ENCODE results near the gene RTF1.

RTF1 gene

GRCh38 chr15:41408234-41408641, 8.7 kb upstream of the RTF1 start:
- Histone ChIP-seq H3K27me3 (ENCODE audit: insufficient read depth, low read length) (no peaks in the 10 kb centered on the region), H2AFZ (ENCODE audit: low read length) (no peak overlapping the region), H3K4me2 (ENCODE audit: low read length) (no peak overlapping the region), H3K4me3 (ENCODE audit: low read depth, low read length, poor library complexity, severe bottlenecking) (no peak overlapping the region), H4K20me1 (ENCODE audit: insufficient read depth, low read length) (no peaks in the 10 kb centered on the region), H3K79me2 (ENCODE audit: insufficient read depth, low read length) (no peaks in the 10 kb centered on the region), H3K9me3 (ENCODE audit: low read length) (no peaks in the 10 kb centered on the region), H3K36me3 (ENCODE audit: insufficient read depth, low read length) (no peaks in the 10 kb centered on the region), H3K9me2 (ENCODE audit: low read depth, low read length) (no peaks in the 10 kb centered on the region), H3K9ac (ENCODE audit: low read length) (no peak overlapping the region), H3F3A (ENCODE audit: insufficient read depth, low read length) (no peaks in the 10 kb centered on the region), H3K4me1 (ENCODE audit: insufficient read depth, low read length, severe bottlenecking) (peaks cover 13% of the 10 kb centered on the region), H3K27ac (ENCODE audit: low read depth, low read length, poor library complexity, severe bottlenecking) (no peak overlapping the region)
- TF ChIP-seq EZH2 (IDR thresholded peaks at IDR 0.05; ENCODE audit: borderline replicate concordance, low read length) = no peak
- no peak for TF ChIP-seq CTCF (IDR thresholded peaks at IDR 0.05; ENCODE audit: low read length)

- H3K9ac ChIP-seq (ENCODE audit: low read length) = no peak overlapping the region
- TF ChIP-seq EZH2 (IDR thresholded peaks at IDR 0.05; ENCODE audit: borderline replicate concordance, low read length) (no peak), CTCF (IDR thresholded peaks at IDR 0.05; ENCODE audit: low read length) (no peak)
- peaks cover 14% of the 10 kb centered on the region for H3K4me1 ChIP-seq (ENCODE audit: insufficient read depth, low read length, severe bottlenecking)
- H3K4me3 ChIP-seq (ENCODE audit: low read depth, low read length, poor library complexity, severe bottlenecking) = no peak overlapping the region
- no peaks in the 10 kb centered on the region for H4K20me1 ChIP-seq (ENCODE audit: insufficient read depth, low read length)
- no peaks in the 10 kb centered on the region for H3F3A ChIP-seq (ENCODE audit: insufficient read depth, low read length)
- H3K9me3 ChIP-seq (ENCODE audit: low read length) = no peaks in the 10 kb centered on the region
- no peaks in the 10 kb centered on the region for H3K36me3 ChIP-seq (ENCODE audit: insufficient read depth, low read length)
- H2AFZ ChIP-seq (ENCODE audit: low read length) = no peak overlapping the region
- H3K4me2 ChIP-seq (ENCODE audit: low read length) = no peak overlapping the region
- H3K9me2 ChIP-seq (ENCODE audit: low read depth, low read length) = no peaks in the 10 kb centered on the region
- no peaks in the 10 kb centered on the region for H3K79me2 ChIP-seq (ENCODE audit: insufficient read depth, low read length)
- no peaks in the 10 kb centered on the region for H3K27me3 ChIP-seq (ENCODE audit: insufficient read depth, low read length)
- no peak overlapping the region for H3K27ac ChIP-seq (ENCODE audit: low read depth, low read length, poor library complexity, severe bottlenecking)
Observed at GRCh38 chr15:41411031-41411430, 5.9 kb upstream of the RTF1 start.

- Histone ChIP-seq H3K79me2 (ENCODE audit: insufficient read depth, low read length) (no peaks in the 10 kb centered on the region), H3K9me3 (ENCODE audit: low read length) (no peaks in the 10 kb centered on the region), H3K4me3 (ENCODE audit: low read depth, low read length, poor library complexity, severe bottlenecking) (no peak overlapping the region), H3K4me2 (ENCODE audit: low read length) (no peak overlapping the region), H3K9ac (ENCODE audit: low read length) (no peak overlapping the region), H3K27me3 (ENCODE audit: insufficient read depth, low read length) (no peaks in the 10 kb centered on the region), H2AFZ (ENCODE audit: low read length) (no peak overlapping the region), H3K36me3 (ENCODE audit: insufficient read depth, low read length) (no peaks in the 10 kb centered on the region), H3K4me1 (ENCODE audit: insufficient read depth, low read length, severe bottlenecking) (peaks cover 17% of the 10 kb centered on the region), H3K9me2 (ENCODE audit: low read depth, low read length) (no peaks in the 10 kb centered on the region), H3F3A (ENCODE audit: insufficient read depth, low read length) (no peaks in the 10 kb centered on the region), H4K20me1 (ENCODE audit: insufficient read depth, low read length) (no peaks in the 10 kb centered on the region), H3K27ac (ENCODE audit: low read depth, low read length, poor library complexity, severe bottlenecking) (no peak overlapping the region)
- no peak for TF ChIP-seq CTCF (IDR thresholded peaks at IDR 0.05; ENCODE audit: low read length)
Observed at GRCh38 chr15:41411441-41411840, 5.5 kb upstream of the RTF1 start.

Measured in OCI-LY1 (cell line).